ENCODE data around the gene PRKCH.

DNA sequence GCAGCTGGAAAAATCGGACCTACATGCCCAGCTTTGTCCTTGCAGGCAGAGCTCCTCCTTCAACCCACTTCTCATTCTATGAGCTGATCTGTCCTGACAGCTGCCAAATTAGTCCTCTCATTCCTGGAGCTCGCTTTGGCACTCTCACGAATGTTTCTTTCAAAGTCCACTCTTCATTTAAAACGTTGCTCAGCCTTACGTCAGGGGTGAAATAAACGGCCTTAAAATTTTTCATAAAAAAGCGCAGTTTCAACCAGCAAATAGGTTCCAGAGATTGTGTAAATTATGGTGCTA is 253.1 kb downstream of the PRKCH start:
- TF ChIP-seq POLR2AphosphoS5 (IDR thresholded peaks at IDR 0.05; ENCODE audit: low read depth, low read length) (no peak), TAF1 (IDR thresholded peaks at IDR 0.05; ENCODE audit: borderline replicate concordance, insufficient read depth, low read length) (no peak)
- TF ChIP-seq, protein P1, sequence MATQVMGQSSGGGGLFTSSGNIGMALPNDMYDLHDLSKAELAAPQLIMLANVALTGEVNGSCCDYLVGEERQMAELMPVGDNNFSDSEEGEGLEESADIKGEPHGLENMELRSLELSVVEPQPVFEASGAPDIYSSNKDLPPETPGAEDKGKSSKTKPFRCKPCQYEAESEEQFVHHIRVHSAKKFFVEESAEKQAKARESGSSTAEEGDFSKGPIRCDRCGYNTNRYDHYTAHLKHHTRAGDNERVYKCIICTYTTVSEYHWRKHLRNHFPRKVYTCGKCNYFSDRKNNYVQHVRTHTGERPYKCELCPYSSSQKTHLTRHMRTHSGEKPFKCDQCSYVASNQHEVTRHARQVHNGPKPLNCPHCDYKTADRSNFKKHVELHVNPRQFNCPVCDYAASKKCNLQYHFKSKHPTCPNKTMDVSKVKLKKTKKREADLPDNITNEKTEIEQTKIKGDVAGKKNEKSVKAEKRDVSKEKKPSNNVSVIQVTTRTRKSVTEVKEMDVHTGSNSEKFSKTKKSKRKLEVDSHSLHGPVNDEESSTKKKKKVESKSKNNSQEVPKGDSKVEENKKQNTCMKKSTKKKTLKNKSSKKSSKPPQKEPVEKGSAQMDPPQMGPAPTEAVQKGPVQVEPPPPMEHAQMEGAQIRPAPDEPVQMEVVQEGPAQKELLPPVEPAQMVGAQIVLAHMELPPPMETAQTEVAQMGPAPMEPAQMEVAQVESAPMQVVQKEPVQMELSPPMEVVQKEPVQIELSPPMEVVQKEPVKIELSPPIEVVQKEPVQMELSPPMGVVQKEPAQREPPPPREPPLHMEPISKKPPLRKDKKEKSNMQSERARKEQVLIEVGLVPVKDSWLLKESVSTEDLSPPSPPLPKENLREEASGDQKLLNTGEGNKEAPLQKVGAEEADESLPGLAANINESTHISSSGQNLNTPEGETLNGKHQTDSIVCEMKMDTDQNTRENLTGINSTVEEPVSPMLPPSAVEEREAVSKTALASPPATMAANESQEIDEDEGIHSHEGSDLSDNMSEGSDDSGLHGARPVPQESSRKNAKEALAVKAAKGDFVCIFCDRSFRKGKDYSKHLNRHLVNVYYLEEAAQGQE (IDR thresholded peaks at IDR 0.05; ENCODE audit: insufficient read depth in 1 of 2, low read depth in 2 of 2, low read length in 2 of 2), result no peak
